GM12891 (cell line): ENCODE data around the gene STH.

ENCODE experiments used
- POLR2A ChIP-seq: IDR thresholded peaks from 2 replicates; pipeline ENCODE4 v1.6.1; 2011; ENCODE audit warnings: low read depth, low read length, control low read depth
- POLR2AphosphoS5 ChIP-seq: IDR thresholded peaks from 2 replicates; pipeline ENCODE4 v1.6.1; 2011; ENCODE audit warnings: low read depth, low read length, control low read depth
- SPI1 ChIP-seq: IDR thresholded peaks from 2 replicates; pipeline ENCODE4 v1.6.1; 2011; ENCODE audit warnings: low read depth, low read length, control low read depth
- TAF1 ChIP-seq: IDR thresholded peaks from 2 replicates; pipeline ENCODE4 v1.6.1; 2011; ENCODE audit warnings: low read depth, low read length, control low read depth

DNA sequence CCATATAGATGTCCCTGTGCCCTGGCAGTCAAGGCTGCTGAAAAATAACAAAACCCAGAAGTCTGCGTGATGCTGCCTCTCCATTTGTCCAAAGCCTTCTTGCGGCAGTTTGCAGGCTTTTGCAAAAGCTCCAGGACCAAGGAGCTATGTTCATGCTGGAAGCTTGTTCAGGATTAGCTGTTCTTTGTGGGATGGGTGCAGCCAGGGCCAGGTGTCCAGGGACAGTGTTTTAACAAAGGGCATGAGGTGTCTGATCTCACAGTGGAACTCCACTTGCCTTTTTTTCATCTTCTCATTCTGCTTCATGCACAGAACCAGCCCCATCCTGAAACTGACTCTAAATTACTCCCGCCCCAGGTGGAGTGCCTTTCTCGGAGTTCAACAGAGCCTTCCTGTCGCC is 31.7 kb upstream of the STH start:
- TF ChIP-seq POLR2A: no peak
- TF ChIP-seq POLR2AphosphoS5: no peak
- no peak for TF ChIP-seq SPI1
- TF ChIP-seq TAF1: no peak
